Panc1 (cell line): Measurements from ENCODE around the gene UMAD1. TPM values are rescaled to one million over a fixed set of nuclear protein-coding genes. Genes with fewer than 3 reads are reported as not detected.

Experiments
- ATAC-seq: fragments of 200-7000 bp; cut with Tn5 transposase; 2 replicates; pipeline ENCODE4 v1.9.1; 2020; ENCODE audit warnings: mild to moderate bottlenecking, moderate library complexity
- BruUV-seq: library from RNA; stranded (reverse); fragments of 400-500 nt; replicated peaks from 2 replicates; lab custom pipeline; 2021; lab: Mats Ljungman, UMichigan
- CTCF ChIA-PET: fragments of 300-600 bp; sonication (Branson Sonifier 250); formaldehyde crosslinking; loops from one replicate; lab custom pipeline; 2022; ENCODE audit warnings: antibody characterized with exemption; lab: Charles Lee
- POLR2A ChIA-PET: fragments of 300-600 bp; sonication (Branson Sonifier 250); formaldehyde crosslinking; loops from one replicate; lab custom pipeline; 2022; ENCODE audit warnings: antibody characterized with exemption; lab: Charles Lee
- DNase-seq: peaks from one replicate; pipeline ENCODE4 v3.0.0-alpha.2; 2010; ENCODE audit warnings: low read depth, low spot score
- H3K27ac ChIP-seq: 2 replicates; pipeline ENCODE4 v1.5.1; 2011; ENCODE audit warnings: mild to moderate bottlenecking, low read length, inconsistent platforms
- H3K27me3 ChIP-seq: fragments of 200-500 bp; sonication (Bioruptor generic); 2 replicates; pipeline ENCODE4 v1.6.0; 2014; ENCODE audit warnings: low read length, inconsistent platforms; ENCODE audit not compliant: control insufficient read depth, insufficient read depth
- H3K36me3 ChIP-seq: fragments of 200-500 bp; sonication (Bioruptor generic); 2 replicates; pipeline ENCODE4 v1.5.1; 2014; ENCODE audit warnings: inconsistent platforms, mild to moderate bottlenecking, low read length, moderate library complexity; ENCODE audit not compliant: control insufficient read depth, insufficient read depth
- H3K4me1 ChIP-seq: 2 replicates; pipeline ENCODE4 v1.5.1; 2011; ENCODE audit warnings: inconsistent platforms, mild to moderate bottlenecking, low read length, moderate library complexity; ENCODE audit not compliant: control insufficient read depth, insufficient read depth
- H3K4me3 ChIP-seq, 2 experiments: 2 replicates each; pipeline ENCODE4 v1.5.1; 2011 to 2012; ENCODE audit warnings: low read depth in 2 of 2, low read length in 2 of 2, mild to moderate bottlenecking in 2 of 2, inconsistent platforms in 1 of 2, moderate library complexity in 1 of 2
- H3K9me3 ChIP-seq: fragments of 200-500 bp; sonication (Bioruptor generic); 2 replicates; pipeline ENCODE4 v1.5.1; 2014; ENCODE audit warnings: low read depth, mild to moderate bottlenecking, inconsistent platforms, low read length, moderate library complexity; ENCODE audit not compliant: control insufficient read depth, insufficient read depth
- CTCF ChIP-seq: fragments of 450-650 bp; IDR thresholded peaks from 2 replicates; pipeline ENCODE4 v1.5.1; 2017; ENCODE audit warnings: mild to moderate bottlenecking
- POLR2AphosphoS5 ChIP-seq: IDR thresholded peaks from 2 replicates; pipeline ENCODE4 v1.6.1; 2012; ENCODE audit warnings: mild to moderate bottlenecking, low read depth, low read length, moderate library complexity
- REST ChIP-seq, 2 experiments: IDR thresholded peaks; 2 replicates each; pipeline ENCODE4 v1.6.1; 2011 to 2012; ENCODE audit warnings: low read depth in 2 of 2, control low read depth in 1 of 2, low read length in 1 of 2, mild to moderate bottlenecking in 1 of 2, moderate library complexity in 1 of 2; ENCODE audit not compliant: insufficient read depth in 1 of 2
- SIN3A ChIP-seq: IDR thresholded peaks from 2 replicates; pipeline ENCODE4 v1.6.1; 2012; ENCODE audit warnings: low read depth, mild to moderate bottlenecking, low read length, moderate library complexity, borderline replicate concordance; ENCODE audit not compliant: insufficient read depth
- TCF7L2 ChIP-seq: IDR thresholded peaks from 2 replicates; pipeline ENCODE4 v1.6.1; 2011; ENCODE audit warnings: mild to moderate bottlenecking, low read depth, low read length, inconsistent platforms
- in situ Hi-C: cut with HindIII; loops from 2 replicates; pipeline ENCODE4 v1.10.0; 2016; ENCODE audit warnings: low sequenced_read_pairs, low pct_unique_long_range_greater_than_20kb
- intact Hi-C: fragments of 100-400 bp; cut with micrococcal nuclease; formaldehyde crosslinking; loops from one replicate; pipeline ENCODE4 v1.10.0; 2022; ENCODE audit not compliant: unreplicated experiment
- total RNA-seq: library from RNA; stranded (reverse); gene quantifications from one replicate; pipeline ENCODE4 v1.2.1, GENCODE V29; 2021; ENCODE audit not compliant: unreplicated experiment

The UMAD1 gene
- total RNA-seq, 1 experiment from 2014 or later: 19.9 TPM

- Histone ChIP-seq H3K4me1 (no peaks in the 10 kb centered on the region), H3K4me3 (no peak overlapping the region), H3K36me3 (no peaks in the 10 kb centered on the region), H3K27ac (no peak overlapping the region), H3K9me3 (no peaks in the 10 kb centered on the region), H3K27me3 (no peaks in the 10 kb centered on the region)
- intact Hi-C loops: no loop called here
- ChIA-PET CTCF (interaction anchor here (0.6 kb wide), 1 partner anchor 73 kb away, joined by 5 read pairs; no protein-coding TSS in a partner anchor), POLR2A (no interaction called here)
- TF ChIP-seq REST (IDR thresholded peaks at IDR 0.05; ENCODE audit: insufficient read depth in 1 of 2, low read depth in 2 of 2, low read length in 1 of 2) (no peak), POLR2AphosphoS5 (no peak), TCF7L2 (no peak), CTCF (no peak), SIN3A (no peak)
- DNase-seq (no peak), ATAC-seq (no peak)
- in situ Hi-C loops: no loop called here
- BruUV-seq: no TSS peak
These were observed 229.1 kb downstream of the UMAD1 start for GRCh38 chr7:7869651-7870050.

- intact Hi-C loops: no loop called here
- CTCF ChIA-PET: no interaction called here
- BruUV-seq: no TSS peak
These were observed 230.0 kb downstream of the UMAD1 start for GRCh38 chr7:7870555-7870954.

More at GRCh38 chr7:7870555-7870954, 230.0 kb downstream of the UMAD1 start:
- TF ChIP-seq POLR2AphosphoS5 (no peak), REST (IDR thresholded peaks at IDR 0.05; ENCODE audit: insufficient read depth in 1 of 2, low read depth in 2 of 2, low read length in 1 of 2) (no peak), TCF7L2 (no peak), CTCF (no peak), SIN3A (no peak)
- Histone ChIP-seq H3K27me3 (no peaks in the 10 kb centered on the region), H3K9me3 (no peaks in the 10 kb centered on the region), H3K4me1 (no peaks in the 10 kb centered on the region), H3K36me3 (no peaks in the 10 kb centered on the region), H3K27ac (no peak overlapping the region), H3K4me3 (no peak overlapping the region)
- POLR2A ChIA-PET: no interaction called here
- ATAC-seq (no peak), DNase-seq (no peak)
- in situ Hi-C loops: no loop called here
